Aorta (tissue), 5 donors: ENCODE data around the gene ZNF296. TPM values are rescaled to one million over a fixed set of nuclear protein-coding genes. Genes with fewer than 3 reads are reported as not detected.

Experiments
- ATAC-seq: fragments of 200-7000 bp; cut with Tn5 transposase; one replicate; pipeline ENCODE4 v1.9.1; 2022; ENCODE audit warnings: moderate library complexity; ENCODE audit not compliant: low FRiP score
- DNase-seq, 2 donors: peaks; one replicate each; pipeline ENCODE4 v3.0.0-alpha.2; 2020
- H3K27ac ChIP-seq, 2 donors: one replicate each; pipeline ENCODE4 v1.5.1; 2013; ENCODE audit warnings: low read length in 2 of 2, mild to moderate bottlenecking in 2 of 2, moderate library complexity in 2 of 2, control low read depth in 1 of 2, inconsistent platforms in 1 of 2, low read depth in 1 of 2
- H3K27me3 ChIP-seq, 2 donors: one replicate each; pipeline ENCODE4 v1.6.1; 2013; ENCODE audit warnings: control low read depth in 1 of 2, low read length in 1 of 2, mild to moderate bottlenecking in 1 of 2, moderate library complexity in 1 of 2; ENCODE audit not compliant: insufficient read depth in 2 of 2, control insufficient read depth in 1 of 2
- H3K36me3 ChIP-seq, 2 donors: one replicate each; pipeline ENCODE4 v1.6.1; 2013; ENCODE audit warnings: control low read depth in 1 of 2, low read length in 1 of 2, mild to moderate bottlenecking in 1 of 2; ENCODE audit not compliant: insufficient read depth in 2 of 2, control insufficient read depth in 1 of 2
- H3K4me1 ChIP-seq, 2 donors: one replicate each; pipeline ENCODE4 v1.6.1; 2013; ENCODE audit warnings: low read length in 2 of 2, control low read depth in 1 of 2, mild to moderate bottlenecking in 1 of 2, moderate library complexity in 1 of 2; ENCODE audit not compliant: insufficient read depth in 2 of 2, control insufficient read depth in 1 of 2
- H3K4me3 ChIP-seq, 2 donors: one replicate each; pipeline ENCODE4 v1.5.1; 2013; ENCODE audit warnings: low read length in 2 of 2, control low read depth in 1 of 2, mild to moderate bottlenecking in 1 of 2
- H3K9me3 ChIP-seq: one replicate; pipeline ENCODE4 v1.6.1; 2013; ENCODE audit warnings: mild to moderate bottlenecking, low read length; ENCODE audit not compliant: control insufficient read depth
- WGBS, 2 donors: extraction: QIAGEN DNeasy Blood & Tissue Kit; methylation state at CpG; one replicate each; pipeline ENCODE4 v1.1.7; 2013; 5-methylcytosine and 5-hydroxymethylcytosine counted together
- intact Hi-C, 2 donors: fragments of 100-400 bp; cut with DNase I; formaldehyde crosslinking; loops; one replicate each; pipeline versions ENCODE4 v1.14.2 to v1.15.0; 2022
- polyA plus RNA-seq, 2 donors: library from polyadenylated mRNA; stranded (reverse); fragments of 200-250 nt; gene quantifications; one replicate each; pipeline ENCODE4 v1.2.3, GENCODE V29; 2013
- total RNA-seq, 2 donors: library from RNA; stranded (reverse); fragmentation: NEBNext Ultra II Directional; extraction: Animal tissue kit (Norgen Biotek cat#: 25700); gene quantifications; one replicate each; pipeline ENCODE4 v1.2.1, GENCODE V29; 2021
- donor health status: healthy with polysubstance abuse.
- donor health status: Bipolar disorder and iron deficiency.
- donor health status: DM: no; HTN: no; CAD: no.
- donor health status: DM: no; HTN: no; CAD: no.
- donor health status: DM: yes; HTN: yes; CAD: no.

Gene ZNF296
- total and polyA plus RNA-seq, 4 donors, result 0.19 to 1.1 (median 0.41) TPM

DNA sequence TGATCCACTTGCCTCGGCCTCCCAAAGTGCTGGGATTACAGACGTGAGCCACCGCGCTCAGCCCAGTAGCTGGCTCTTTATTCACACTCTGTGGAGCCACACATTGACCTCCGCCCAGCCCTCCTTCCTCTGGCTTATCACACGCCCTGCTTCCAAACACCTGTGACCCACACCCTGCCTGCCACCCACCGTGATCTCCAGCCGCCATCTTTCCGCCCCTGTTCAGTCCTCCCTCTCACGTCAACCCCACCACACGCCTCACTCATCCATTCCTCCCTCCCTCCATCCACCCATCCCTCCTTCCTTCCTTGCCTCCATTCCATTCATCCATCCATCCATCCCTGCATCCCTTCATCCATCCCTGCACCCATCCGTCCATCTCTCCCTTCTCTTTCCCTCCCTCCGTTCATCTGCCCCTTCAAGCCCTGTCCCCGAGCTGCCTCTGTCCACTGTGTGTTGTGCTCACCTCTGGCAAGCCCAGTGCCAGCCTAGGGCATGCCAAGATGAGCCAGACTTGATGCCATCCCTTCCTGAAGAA, 17.6 kb downstream of the ZNF296 start:
- H3K27me3 ChIP-seq, result no peaks in the 10 kb centered on the region
- intact Hi-C loops, result no loop called here
- no peak overlapping the region for H3K4me3 ChIP-seq
- ATAC-seq, result no peak
- WGBS, 2 donors, result 83 to 85% methylated on average over 14 of the region's 14 CpGs
- H3K4me1 ChIP-seq, result no peaks in the 10 kb centered on the region
- H3K27ac ChIP-seq, result no peak overlapping the region
- H3K36me3 ChIP-seq, result peaks cover 5 to 16% of the 10 kb centered on the region in 2 donors
- no peaks in the 10 kb centered on the region for H3K9me3 ChIP-seq
- no peak for DNase-seq

- Histone ChIP-seq H3K36me3 (peaks cover 7 to 17% of the 10 kb centered on the region in 2 donors), H3K27me3 (no peaks in the 10 kb centered on the region), H3K4me3 (no peak overlapping the region), H3K27ac (no peak overlapping the region), H3K9me3 (no peaks in the 10 kb centered on the region), H3K4me1 (no peaks in the 10 kb centered on the region)
- ATAC-seq (no peak), DNase-seq (no peak)
- intact Hi-C loops, result no loop called here
- 84 to 91% methylated on average over 7 to 9 of the region's 9 CpGs for WGBS, 2 donors
These were observed 18.8 kb downstream of the ZNF296 start for GRCh38 chr19:45057444-45057843.

- Histone ChIP-seq H3K4me3 (no peak overlapping the region), H3K9me3 (no peaks in the 10 kb centered on the region), H3K36me3 (peaks cover 7 to 19% of the 10 kb centered on the region in 2 donors), H3K4me1 (no peaks in the 10 kb centered on the region), H3K27ac (no peak overlapping the region), H3K27me3 (no peaks in the 10 kb centered on the region)
- intact Hi-C loops, result no loop called here
- WGBS, 2 donors, result 88 to 90% methylated on average over 8 of the region's 8 CpGs
- DNase-seq (no peak), ATAC-seq (no peak)
These were observed 19.4 kb downstream of the ZNF296 start for GRCh38 chr19:45056831-45057230.

DNA sequence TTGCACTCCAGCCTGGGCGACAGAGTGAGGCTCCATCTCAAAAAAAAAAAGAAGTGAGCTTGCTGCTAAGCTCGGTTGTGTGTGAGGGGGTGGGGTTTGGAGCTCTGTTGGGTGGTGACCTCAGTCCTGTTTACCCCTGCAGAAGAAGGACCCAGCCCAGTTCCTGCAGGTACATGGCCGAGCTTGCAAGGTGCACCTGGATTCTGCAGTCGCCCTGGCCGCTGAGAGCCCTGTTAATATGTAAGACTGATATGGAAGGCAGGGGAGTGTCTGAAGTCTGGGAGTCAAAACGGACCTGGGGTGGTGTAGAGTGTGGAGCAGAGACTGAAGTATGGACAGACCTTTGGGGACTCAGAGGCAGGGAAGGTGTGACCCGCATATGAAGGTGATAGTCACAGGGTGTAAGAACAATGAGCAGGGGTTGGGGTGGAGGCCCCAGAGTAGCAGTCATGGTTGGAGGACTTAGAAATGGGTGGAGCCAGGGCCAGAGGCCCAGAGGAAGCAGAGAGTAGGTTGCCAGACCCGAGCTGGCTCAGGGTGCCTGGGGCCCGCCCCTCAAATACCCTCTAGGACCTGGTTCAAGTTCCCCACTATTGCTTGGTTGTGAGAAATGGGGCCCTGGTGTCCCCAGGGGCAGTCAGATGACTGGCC, 24.2 kb downstream of the ZNF296 start:
- H3K36me3 ChIP-seq, result peaks cover 7% of the 10 kb centered on the region in 2 donors
- no peak for ATAC-seq
- no peak for DNase-seq
- H3K9me3 ChIP-seq, result no peaks in the 10 kb centered on the region
- WGBS, 2 donors, result 64 to 66% methylated on average over 9 of the region's 9 CpGs
- no peak overlapping the region for H3K4me3 ChIP-seq
- no peaks in the 10 kb centered on the region for H3K4me1 ChIP-seq
- no peaks in the 10 kb centered on the region for H3K27me3 ChIP-seq
- intact Hi-C loops, result no loop called here
- no peak overlapping the region for H3K27ac ChIP-seq

GRCh38 chr19:45050036-45050435, 26.2 kb downstream of the ZNF296 start:
- no peaks in the 10 kb centered on the region for H3K9me3 ChIP-seq
- peaks cover 4 to 6% of the 10 kb centered on the region in 2 donors for H3K36me3 ChIP-seq
- no peaks in the 10 kb centered on the region for H3K27me3 ChIP-seq
- intact Hi-C loops, result no loop called here
- H3K4me1 ChIP-seq, result no peaks in the 10 kb centered on the region
- DNase-seq, result no peak
- WGBS, 2 donors, result 90% methylated on average over 6 of the region's 6 CpGs
- ATAC-seq, result no peak
- H3K4me3 ChIP-seq, result no peak overlapping the region
- no peak overlapping the region for H3K27ac ChIP-seq

- intact Hi-C loops, result no loop called here
- WGBS, 2 donors, result 35 to 41% methylated on average over 8 of the region's 8 CpGs
- H3K27me3 ChIP-seq, result no peaks in the 10 kb centered on the region
- no peak for ATAC-seq
- no peak for DNase-seq
- H3K27ac ChIP-seq, result no peak overlapping the region
- peaks cover 2 to 7% of the 10 kb centered on the region in 2 donors for H3K36me3 ChIP-seq
- no peaks in the 10 kb centered on the region for H3K9me3 ChIP-seq
- no peaks in the 10 kb centered on the region for H3K4me1 ChIP-seq
- H3K4me3 ChIP-seq, result no peak overlapping the region
These were observed 27.1 kb downstream of the ZNF296 start for GRCh38 chr19:45049073-45049736.

GRCh38 chr19:45047188-45047797, 29.0 kb downstream of the ZNF296 start:
- ATAC-seq (no peak), DNase-seq (no peak)
- 72 to 73% methylated on average over 7 of the region's 7 CpGs for WGBS, 2 donors
- no peak overlapping the region for H3K27ac ChIP-seq
- no peak overlapping the region for H3K4me3 ChIP-seq
- no peaks in the 10 kb centered on the region for H3K4me1 ChIP-seq
- H3K36me3 ChIP-seq, result peaks cover 0 to 9% of the 10 kb centered on the region in 2 donors
- intact Hi-C loops, result no loop called here
- H3K27me3 ChIP-seq, result no peaks in the 10 kb centered on the region
- no peaks in the 10 kb centered on the region for H3K9me3 ChIP-seq

DNA sequence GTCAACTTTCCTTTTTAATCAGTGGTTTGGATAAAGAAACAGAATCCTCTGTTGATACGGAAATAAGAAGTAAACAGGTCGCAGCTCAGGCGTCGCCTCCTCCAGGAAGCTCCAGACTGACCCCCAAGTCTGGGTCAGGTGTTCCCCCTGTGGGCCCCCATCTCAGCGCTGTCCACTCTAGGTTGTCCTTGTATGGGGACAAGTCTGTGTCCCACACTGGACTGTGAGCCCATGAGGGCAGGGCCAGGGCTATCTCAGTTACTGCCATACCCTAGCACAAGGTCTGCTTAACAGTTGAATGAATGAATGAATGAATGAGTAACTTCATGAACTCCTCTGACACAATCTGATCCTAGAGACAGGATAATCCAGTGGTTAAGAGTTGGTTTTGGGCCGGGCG, 29.9 kb downstream of the ZNF296 start:
- H3K27ac ChIP-seq, result no peak overlapping the region
- ATAC-seq, result no peak

More for the DNA sequence above, 29.9 kb downstream of the ZNF296 start:
- WGBS, 2 donors, result 87 to 90% methylated on average over 7 of the region's 7 CpGs
- Histone ChIP-seq H3K4me1 (no peaks in the 10 kb centered on the region), H3K36me3 (peaks cover 0 to 9% of the 10 kb centered on the region in 2 donors), H3K9me3 (no peaks in the 10 kb centered on the region), H3K27me3 (no peaks in the 10 kb centered on the region), H3K4me3 (no peak overlapping the region)
- intact Hi-C loops, result no loop called here
- no peak for DNase-seq
